GM18499 (cell line): ENCODE data around the gene SPATA21.

Experiments
- ATAC-seq: cut with Tn5 transposase; IDR thresholded peaks from one replicate; pipeline ENCODE4 v1.9.1; 2021; ENCODE audit warnings: moderate number of reproducible peaks; ENCODE audit not compliant: insufficient read depth, unreplicated experiment

The SPATA21 gene

GRCh38 chr1:16351994-16352841 lies 85.0 kb downstream of the SPATA21 start, which contains the start of gene FBXO42:
FBXO42 (minus strand) TSS chr1:16352480; CDS start chr1:16315418, 37,062 bp downstream.
- no peak for ATAC-seq

GRCh38 chr1:16351456-16351993 lies 85.7 kb downstream of the SPATA21 start:
- ATAC-seq: no peak

- ATAC-seq: no peak
Measured at GRCh38 chr1:16349847-16350406, 87.3 kb downstream of the SPATA21 start.
